NCI-H1694 treated with DMSO at 0.1 percent for 48 hours (cell line): ENCODE data around the gene ITGA5.

Source experiments
- DNase-seq: peaks from one replicate; lab custom pipeline; 2025; lab: John Stamatoyannopoulos, UW

Gene ITGA5

DNA sequence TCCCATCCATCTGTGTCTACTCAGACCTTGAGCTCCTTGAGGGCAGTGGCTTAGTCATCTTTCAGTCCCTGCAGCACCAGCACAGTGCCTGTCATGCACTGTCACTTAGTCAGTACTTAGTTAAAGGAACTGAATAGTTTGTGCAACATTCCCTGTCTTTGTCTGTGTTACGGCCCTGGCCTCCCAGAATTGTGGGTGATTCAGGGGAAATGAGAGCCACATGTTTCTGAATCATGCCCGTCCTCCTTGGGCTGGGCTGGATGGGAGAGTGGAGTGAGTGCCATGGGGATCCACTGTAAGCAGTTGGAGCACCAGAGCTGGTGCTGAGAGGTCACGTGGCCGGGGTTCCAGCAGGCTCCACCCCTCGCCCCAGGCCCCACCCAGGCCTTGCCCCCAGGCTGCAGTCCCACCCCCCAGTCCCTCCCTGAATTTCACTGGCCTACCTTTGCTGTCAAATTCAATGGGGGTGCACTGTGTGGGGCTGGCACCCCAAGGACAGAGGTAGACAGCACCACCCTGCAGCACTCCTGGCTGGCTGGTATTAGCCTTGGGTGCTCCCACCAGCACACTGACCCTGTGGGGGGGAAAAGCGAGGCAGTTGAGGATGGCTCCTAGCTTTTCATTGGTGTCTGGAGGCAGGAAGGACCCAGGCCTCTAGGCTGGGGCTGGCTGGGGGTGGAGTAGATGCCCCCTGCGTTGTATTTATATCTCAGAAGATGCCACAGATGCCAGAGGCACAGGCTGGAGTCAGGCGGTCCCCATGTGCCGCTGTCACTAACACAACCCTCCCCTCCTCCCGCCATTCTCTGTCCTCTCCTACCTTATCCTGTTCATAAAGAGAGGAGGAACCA, 7.5 kb downstream of the ITGA5 start:
- DNase-seq, result no peak

DNA sequence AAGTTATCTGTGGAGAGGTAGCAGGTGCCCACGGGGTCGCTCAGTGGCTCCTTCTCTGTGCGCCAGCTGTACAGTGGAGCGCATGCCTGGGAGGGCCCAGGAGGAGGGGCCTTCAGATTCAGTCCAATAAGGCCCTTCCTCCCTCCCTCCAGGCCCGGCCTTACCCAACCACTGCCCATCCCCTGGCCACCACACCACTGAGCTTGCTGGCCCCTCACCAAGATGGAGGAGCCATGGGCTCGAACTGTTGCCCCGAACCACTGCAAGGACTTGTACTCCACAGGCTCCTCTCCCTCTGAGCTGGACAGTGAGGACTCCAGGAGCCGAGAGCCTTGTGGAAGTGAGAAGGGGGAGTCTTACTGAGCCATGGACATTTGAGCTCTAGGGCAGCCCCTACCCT, 9.8 kb downstream of the ITGA5 start:
- no peak for DNase-seq

DNA sequence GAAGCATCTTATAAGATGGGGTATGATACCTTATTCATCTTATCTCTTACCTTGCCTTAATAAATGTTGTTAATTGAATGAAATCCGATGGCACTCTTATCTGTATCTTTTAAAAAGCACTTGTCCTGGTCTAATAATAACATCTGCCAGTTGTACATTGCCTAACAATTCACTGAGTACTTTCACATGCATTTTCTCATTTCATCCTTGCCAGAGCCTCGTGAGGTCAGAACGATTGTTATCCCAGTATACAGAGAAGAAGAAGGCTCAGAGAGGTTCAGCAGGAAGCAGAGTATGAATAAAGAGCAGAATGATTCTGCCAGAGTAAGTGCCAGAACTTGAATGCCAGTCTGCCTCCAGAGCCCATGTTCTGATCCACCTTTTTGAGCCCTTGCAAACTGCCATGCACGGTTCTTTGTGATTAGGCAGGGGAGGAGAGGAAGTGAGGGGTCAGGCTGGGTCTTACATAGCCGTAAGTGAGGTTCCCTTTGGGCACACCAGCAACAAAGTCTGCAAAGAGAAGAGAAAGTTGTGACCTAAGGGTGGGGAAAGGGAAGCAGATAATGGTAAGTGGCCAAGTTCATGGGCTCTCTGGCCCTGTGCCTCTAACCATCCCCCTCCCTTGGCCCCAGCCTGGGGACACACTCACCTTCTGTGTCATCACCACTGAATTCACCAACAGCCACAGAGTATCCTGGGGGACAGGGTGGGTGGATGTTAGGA, 11.7 kb downstream of the ITGA5 start:
- no peak for DNase-seq

- DNase-seq, result no peak
Observed at GRCh38 chr12:54405573-54405972, 13.5 kb downstream of the ITGA5 start.

GRCh38 chr12:54405106-54405505, 14.0 kb downstream of the ITGA5 start:
- DNase-seq, result no peak

- DNase-seq, result no peak
Observed at GRCh38 chr12:54404061-54405004, 14.7 kb downstream of the ITGA5 start.

DNA sequence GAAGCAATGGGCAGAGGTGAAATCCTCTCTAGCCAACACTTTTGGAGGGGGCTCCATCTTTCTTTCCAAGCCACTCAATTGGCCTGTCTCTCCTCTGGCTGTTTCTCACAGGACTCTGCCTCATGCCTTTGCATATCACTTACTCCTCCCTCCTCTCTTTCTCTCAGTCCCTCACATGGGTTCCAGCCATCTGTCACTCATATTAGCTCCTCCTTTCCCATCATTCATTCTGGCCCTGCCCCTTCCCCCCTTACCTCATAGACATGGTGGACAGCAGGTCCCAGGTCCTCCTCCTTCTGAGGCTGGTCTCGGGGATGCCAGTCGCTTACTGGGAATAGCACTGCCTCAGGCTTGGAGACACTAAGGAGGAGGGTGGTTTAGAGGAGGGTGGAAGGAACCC, 17.9 kb downstream of the ITGA5 start:
- no peak for DNase-seq

- DNase-seq, result peak; percentile 44
Observed at GRCh38 chr12:54398995-54399793, 19.9 kb downstream of the ITGA5 start.

- no peak for DNase-seq
Observed at GRCh38 chr12:54398218-54398617, 20.8 kb downstream of the ITGA5 start.

DNA sequence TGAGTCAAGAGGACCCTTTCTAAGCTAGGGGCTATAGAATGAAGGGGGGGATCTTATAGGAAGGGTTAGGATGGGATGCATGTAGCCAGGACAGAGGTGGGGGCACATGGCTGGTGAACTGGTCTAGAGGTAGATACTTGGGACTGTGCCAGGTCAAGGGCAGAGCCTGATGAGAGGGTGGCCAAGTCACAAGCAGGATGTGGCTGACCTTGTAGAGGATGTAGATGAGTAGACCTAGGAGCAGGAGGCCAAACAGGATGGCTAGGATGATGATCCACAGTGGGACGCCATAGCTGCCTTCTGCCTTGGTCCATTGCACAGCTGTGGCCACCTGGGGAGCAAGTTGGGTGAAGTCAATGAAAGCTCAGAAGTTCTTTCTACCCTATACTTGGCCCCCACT, 21.9 kb downstream of the ITGA5 start:
- no peak for DNase-seq

DNA sequence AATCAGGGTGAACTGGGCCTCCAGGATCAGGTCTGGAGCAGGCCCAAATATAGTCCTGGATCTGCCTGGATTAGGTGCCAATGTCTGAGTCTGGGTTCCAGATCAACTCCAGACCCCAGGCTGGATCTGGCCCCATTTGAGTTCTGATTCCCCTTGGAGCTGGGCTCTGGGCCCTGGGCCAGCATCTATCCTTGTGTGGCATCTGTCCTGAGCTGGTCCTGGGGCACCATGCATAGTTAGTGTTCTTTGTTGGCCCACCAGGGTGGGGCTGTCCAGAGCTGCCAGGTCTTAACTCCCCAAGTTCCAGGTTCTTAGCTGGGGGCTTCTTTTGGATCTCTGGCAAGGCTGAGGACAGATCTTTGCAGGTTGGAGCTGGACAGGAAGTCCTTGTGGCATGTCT, 23.5 kb downstream of the ITGA5 start:
- no peak for DNase-seq

DNA sequence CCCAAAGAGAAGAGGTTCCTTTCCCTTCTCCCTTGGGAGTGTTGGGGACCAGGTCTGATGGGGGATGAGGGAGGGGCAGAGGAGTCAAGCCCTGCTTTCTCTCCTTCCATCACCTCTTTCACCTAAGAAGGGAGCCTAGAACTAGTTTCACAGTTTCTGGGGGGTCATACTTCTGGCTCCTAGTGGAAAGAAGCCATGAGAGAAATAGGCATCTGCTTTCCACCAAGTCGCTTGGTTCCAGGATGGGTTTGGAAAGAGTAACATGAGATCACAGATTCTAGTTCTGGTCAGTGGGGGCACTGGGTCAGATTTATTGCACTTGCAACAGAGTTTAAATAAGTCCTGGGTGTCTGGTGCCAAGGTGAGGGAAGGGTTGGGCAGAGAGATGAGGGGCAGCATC, 24.1 kb downstream of the ITGA5 start:
- DNase-seq, result no peak

- peak; percentile 28 for DNase-seq
Observed at GRCh38 chr12:54394281-54394719, 24.8 kb downstream of the ITGA5 start.

DNA sequence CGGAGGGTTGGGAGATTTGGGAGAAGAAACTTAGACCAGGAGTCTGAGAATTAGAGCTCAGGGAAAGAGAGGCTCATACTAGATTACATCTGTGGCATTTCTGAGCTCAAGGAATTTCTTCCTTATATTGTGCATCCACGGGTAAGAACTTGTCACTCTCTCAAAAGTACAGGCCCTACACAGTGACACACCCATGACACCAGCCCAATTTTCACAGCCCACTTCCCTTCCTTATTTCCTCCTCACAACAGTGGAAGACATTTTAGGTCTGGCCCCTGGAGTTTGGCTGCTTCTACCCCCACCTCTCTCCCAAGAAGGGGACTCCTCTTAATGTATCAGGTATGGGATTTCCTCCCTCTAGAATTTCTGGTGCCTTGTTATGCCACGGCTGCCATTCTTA, 25.3 kb downstream of the ITGA5 start:
- DNase-seq, result no peak

- DNase-seq, result no peak
Observed at GRCh38 chr12:54393207-54393609, 25.9 kb downstream of the ITGA5 start.

GRCh38 chr12:54392485-54393206, 26.4 kb downstream of the ITGA5 start:
- no peak for DNase-seq

DNA sequence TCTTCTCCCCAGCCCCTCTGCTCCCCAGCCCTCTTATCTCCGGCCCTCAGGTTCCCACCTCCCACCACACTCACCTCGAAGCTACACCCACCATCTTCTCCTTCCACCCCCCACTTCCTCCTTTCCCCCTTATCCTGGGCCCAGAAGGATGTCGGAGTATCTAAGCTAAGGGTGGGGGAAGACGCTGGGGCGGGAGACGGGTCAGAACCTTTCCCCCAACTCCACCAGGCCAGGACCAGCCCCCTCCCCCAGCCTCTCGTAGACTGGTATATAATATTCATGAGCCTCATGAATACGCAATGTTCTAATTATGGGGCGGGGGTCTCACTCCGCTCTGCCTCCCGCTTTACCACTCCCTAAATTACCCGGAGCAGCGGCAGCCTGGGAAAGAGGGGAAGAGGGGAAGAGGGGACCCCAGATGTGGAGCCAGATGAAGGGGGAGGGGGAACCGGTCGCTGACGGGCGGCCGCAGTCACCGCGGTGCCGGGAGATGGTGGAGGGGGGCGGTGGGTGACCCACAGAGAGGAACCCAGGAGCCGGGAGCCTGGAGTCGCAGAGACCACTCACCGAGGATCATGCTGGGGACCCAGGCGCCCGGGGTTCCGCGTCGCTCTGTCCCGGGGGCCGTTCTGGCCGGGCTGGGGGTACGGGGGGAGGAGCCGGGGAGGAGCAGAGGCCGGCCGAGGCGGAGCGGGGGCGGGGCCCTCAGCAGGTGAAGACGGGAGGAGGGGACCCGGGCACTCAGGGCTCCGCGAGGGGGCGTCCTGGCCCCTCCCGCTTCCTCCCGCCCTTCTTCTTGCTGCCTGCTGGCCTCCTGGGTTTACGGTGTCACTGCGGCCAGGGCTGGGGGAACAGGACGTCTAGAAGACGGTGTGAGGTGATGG, 28.2 kb downstream of the ITGA5 start:
- peak; percentile 18 for DNase-seq

- DNase-seq, result no peak
Observed at GRCh38 chr12:54390176-54390667, 28.8 kb downstream of the ITGA5 start.

DNA sequence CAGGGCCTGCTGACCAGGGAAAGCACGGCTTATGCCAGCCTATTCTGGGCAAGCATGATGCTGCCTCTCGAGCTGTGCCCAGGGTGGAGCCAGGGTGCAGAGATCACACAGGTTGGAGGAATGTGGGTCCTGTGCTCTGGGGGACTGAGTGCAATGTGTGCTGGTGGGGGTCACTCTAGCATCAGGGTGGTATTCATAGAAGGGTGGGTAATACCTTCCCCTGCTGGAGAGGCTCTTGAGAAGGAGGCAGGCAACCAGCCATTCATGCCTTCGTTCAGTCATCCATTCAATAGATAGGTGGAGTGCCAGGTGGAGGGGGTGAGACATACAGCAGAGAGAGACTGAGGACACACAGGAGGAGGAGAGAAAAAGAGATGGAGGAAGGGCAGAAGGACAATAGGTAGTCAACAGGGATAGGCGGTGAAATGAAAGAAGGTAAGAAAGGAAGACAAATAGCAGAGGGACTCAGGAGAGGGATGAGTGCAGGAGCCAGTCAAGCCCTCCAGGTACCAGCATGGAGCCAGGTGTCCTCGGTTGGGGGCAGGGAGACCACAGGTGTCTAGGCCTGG, 29.4 kb downstream of the ITGA5 start:
- DNase-seq, result no peak
